Esophagus (tissue), 2 donors: ENCODE results near the gene TBC1D22B. TPM values are rescaled to one million over a fixed set of nuclear protein-coding genes. Genes with fewer than 3 reads are reported as not detected.
A peak's percentile ranks its signal among the peaks of the same experiment; 100 is the strongest.

ENCODE experiments used
- H3K27ac ChIP-seq, 2 donors: one replicate each; pipeline ENCODE4 v1.5.1; 2013; ENCODE audit warnings: low read depth in 2 of 2, mild to moderate bottlenecking in 2 of 2, inconsistent platforms in 1 of 2, low read length in 1 of 2, moderate library complexity in 1 of 2
- H3K27me3 ChIP-seq, 2 donors: one replicate each; pipeline ENCODE4 v1.6.1; 2013; ENCODE audit warnings: low read length in 2 of 2, control low read depth in 1 of 2, mild to moderate bottlenecking in 1 of 2; ENCODE audit not compliant: insufficient read depth in 2 of 2, control insufficient read depth in 1 of 2
- H3K36me3 ChIP-seq, 2 donors: one replicate each; pipeline ENCODE4 v1.6.1; 2013; ENCODE audit warnings: low read length in 1 of 2; ENCODE audit not compliant: control insufficient read depth in 2 of 2, insufficient read depth in 2 of 2
- H3K4me1 ChIP-seq, 2 donors: one replicate each; pipeline ENCODE4 v1.6.1; 2013; ENCODE audit warnings: low read length in 1 of 2; ENCODE audit not compliant: control insufficient read depth in 2 of 2, insufficient read depth in 2 of 2
- H3K4me3 ChIP-seq, 2 donors: one replicate each; pipeline ENCODE4 v1.5.1; 2013; ENCODE audit warnings: low read length in 2 of 2, mild to moderate bottlenecking in 2 of 2, low read depth in 1 of 2, moderate library complexity in 1 of 2
- H3K9me3 ChIP-seq, 2 donors: one replicate each; pipeline ENCODE4 v1.6.1; 2013; ENCODE audit warnings: mild to moderate bottlenecking in 2 of 2, low read depth in 1 of 2, low read length in 1 of 2, moderate library complexity in 1 of 2; ENCODE audit not compliant: control insufficient read depth in 2 of 2, insufficient read depth in 1 of 2
- WGBS, 2 donors: extraction: QIAGEN DNeasy Blood & Tissue Kit; methylation state at CpG; one replicate each; pipeline ENCODE4 v1.1.7; 2013; 5-methylcytosine and 5-hydroxymethylcytosine counted together
- polyA plus RNA-seq, 2 donors: library from polyadenylated mRNA; stranded (reverse); fragments of 200-250 nt; gene quantifications; one replicate each; pipeline ENCODE4 v1.2.3, GENCODE V29; 2013
- donor health status: healthy with polysubstance abuse.
- donor health status: Bipolar disorder and iron deficiency.

Gene TBC1D22B
- polyA plus RNA-seq, 2 donors, result 6.9 to 9.1 TPM

GRCh38 chr6:37251211-37251780 is 6.3 kb upstream of the TBC1D22B start:
- no peaks in the 10 kb centered on the region for H3K4me1 ChIP-seq
- no peaks in the 10 kb centered on the region for H3K27me3 ChIP-seq
- 79 to 81% methylated on average over 4 of the region's 4 CpGs for WGBS, 2 donors

GRCh38 chr6:37253486-37254007 is 4.0 kb upstream of the TBC1D22B start:
- H3K4me3 ChIP-seq, result no peak overlapping the region
- H3K9me3 ChIP-seq, result no peaks in the 10 kb centered on the region
- no peaks in the 10 kb centered on the region for H3K36me3 ChIP-seq
- H3K27me3 ChIP-seq, result no peaks in the 10 kb centered on the region
- no peaks in the 10 kb centered on the region for H3K4me1 ChIP-seq
- no peak overlapping the region for H3K27ac ChIP-seq

More at GRCh38 chr6:37251211-37251780, 6.3 kb upstream of the TBC1D22B start:
- no peak overlapping the region for H3K27ac ChIP-seq
- H3K36me3 ChIP-seq, result no peaks in the 10 kb centered on the region
- no peak overlapping the region for H3K4me3 ChIP-seq
- no peaks in the 10 kb centered on the region for H3K9me3 ChIP-seq

GRCh38 chr6:37254881-37255280 is 2.7 kb upstream of the TBC1D22B start:
- Histone ChIP-seq H3K9me3 (no peaks in the 10 kb centered on the region), H3K27ac (no peak overlapping the region), H3K27me3 (no peaks in the 10 kb centered on the region), H3K4me3 (no peak overlapping the region), H3K36me3 (no peaks in the 10 kb centered on the region), H3K4me1 (no peaks in the 10 kb centered on the region)
- whole genome bisulfite sequencing, 2 donors, result 95 to 97% methylated on average over 5 of the region's 5 CpGs

- no peaks in the 10 kb centered on the region for H3K9me3 ChIP-seq
- H3K27me3 ChIP-seq, result no peaks in the 10 kb centered on the region
- no peaks in the 10 kb centered on the region for H3K4me1 ChIP-seq
- H3K36me3 ChIP-seq, result no peaks in the 10 kb centered on the region
- H3K4me3 ChIP-seq, result peak overlapping the region; percentile 29 to 97
- 49 to 50% methylated on average over 12 of the region's 12 CpGs for WGBS, 2 donors
- H3K27ac ChIP-seq, result peak overlapping the region in 1 of 2 donors; percentile 55
Observed at GRCh38 chr6:37256692-37257319, 766 bp upstream of the TBC1D22B start.

GRCh38 chr6:37257320-37257633 is 295 bp upstream of the TBC1D22B start:
- H3K4me1 ChIP-seq, result peaks cover 0 to 2% of the 10 kb centered on the region in 2 donors
- 0 to 2% methylated on average over 9 of the region's 9 CpGs for WGBS, 2 donors
- H3K36me3 ChIP-seq, result no peaks in the 10 kb centered on the region
- H3K27me3 ChIP-seq, result no peaks in the 10 kb centered on the region
- peak overlapping the region in 1 of 2 donors; percentile 55 for H3K27ac ChIP-seq
- peak overlapping the region; percentile 76 to 97 for H3K4me3 ChIP-seq
- H3K9me3 ChIP-seq, result no peaks in the 10 kb centered on the region

GRCh38 chr6:37258405-37259105 is 983 bp downstream of the TBC1D22B start:
- H3K27ac ChIP-seq, result peak overlapping the region; percentile 84 to 89
- 14 to 16% methylated on average over 11 of the region's 11 CpGs for WGBS, 2 donors
- H3K4me3 ChIP-seq, result peak overlapping the region; percentile 76 to 97
- H3K9me3 ChIP-seq, result no peaks in the 10 kb centered on the region
- peaks cover 0 to 2% of the 10 kb centered on the region in 2 donors for H3K4me1 ChIP-seq
- H3K36me3 ChIP-seq, result no peaks in the 10 kb centered on the region
- no peaks in the 10 kb centered on the region for H3K27me3 ChIP-seq

- 21 to 42% methylated on average over 2 of the region's 2 CpGs for WGBS, 2 donors
- no peaks in the 10 kb centered on the region for H3K27me3 ChIP-seq
- H3K27ac ChIP-seq, result no peak overlapping the region
- H3K36me3 ChIP-seq, result no peaks in the 10 kb centered on the region
- peaks cover 0 to 2% of the 10 kb centered on the region in 2 donors for H3K4me1 ChIP-seq
- H3K9me3 ChIP-seq, result no peaks in the 10 kb centered on the region
- H3K4me3 ChIP-seq, result peak overlapping the region in 1 of 2 donors; percentile 97
Observed at GRCh38 chr6:37259191-37259590, 1.6 kb downstream of the TBC1D22B start.

- H3K4me3 ChIP-seq, result no peak overlapping the region
- no peaks in the 10 kb centered on the region for H3K36me3 ChIP-seq
- no peaks in the 10 kb centered on the region for H3K27me3 ChIP-seq
- peaks cover 0 to 2% of the 10 kb centered on the region in 2 donors for H3K4me1 ChIP-seq
- H3K9me3 ChIP-seq, result no peaks in the 10 kb centered on the region
- 54% methylated on average over 2 of the region's 2 CpGs for WGBS, 2 donors
- no peak overlapping the region for H3K27ac ChIP-seq
Observed at GRCh38 chr6:37260040-37260439, 2.5 kb downstream of the TBC1D22B start.

- no peaks in the 10 kb centered on the region for H3K9me3 ChIP-seq
- WGBS, 2 donors, result 90 to 95% methylated on average over 1 of the region's 1 CpG
- peaks cover 0 to 2% of the 10 kb centered on the region in 2 donors for H3K4me1 ChIP-seq
- H3K27me3 ChIP-seq, result no peaks in the 10 kb centered on the region
- no peak overlapping the region for H3K4me3 ChIP-seq
- H3K36me3 ChIP-seq, result no peaks in the 10 kb centered on the region
- no peak overlapping the region for H3K27ac ChIP-seq
Observed at GRCh38 chr6:37260444-37260843, 2.9 kb downstream of the TBC1D22B start.
